ENCODE results near the gene TUBB. TPM values are rescaled to one million over a fixed set of nuclear protein-coding genes. Genes with fewer than 3 reads are reported as not detected.
A peak's percentile ranks its signal among the peaks of the same experiment; 100 is the strongest.

The TUBB gene
- 1,137 TPM for polyA plus RNA-seq (2012; ENCODE audit: low read depth, missing spikeins)

DNA sequence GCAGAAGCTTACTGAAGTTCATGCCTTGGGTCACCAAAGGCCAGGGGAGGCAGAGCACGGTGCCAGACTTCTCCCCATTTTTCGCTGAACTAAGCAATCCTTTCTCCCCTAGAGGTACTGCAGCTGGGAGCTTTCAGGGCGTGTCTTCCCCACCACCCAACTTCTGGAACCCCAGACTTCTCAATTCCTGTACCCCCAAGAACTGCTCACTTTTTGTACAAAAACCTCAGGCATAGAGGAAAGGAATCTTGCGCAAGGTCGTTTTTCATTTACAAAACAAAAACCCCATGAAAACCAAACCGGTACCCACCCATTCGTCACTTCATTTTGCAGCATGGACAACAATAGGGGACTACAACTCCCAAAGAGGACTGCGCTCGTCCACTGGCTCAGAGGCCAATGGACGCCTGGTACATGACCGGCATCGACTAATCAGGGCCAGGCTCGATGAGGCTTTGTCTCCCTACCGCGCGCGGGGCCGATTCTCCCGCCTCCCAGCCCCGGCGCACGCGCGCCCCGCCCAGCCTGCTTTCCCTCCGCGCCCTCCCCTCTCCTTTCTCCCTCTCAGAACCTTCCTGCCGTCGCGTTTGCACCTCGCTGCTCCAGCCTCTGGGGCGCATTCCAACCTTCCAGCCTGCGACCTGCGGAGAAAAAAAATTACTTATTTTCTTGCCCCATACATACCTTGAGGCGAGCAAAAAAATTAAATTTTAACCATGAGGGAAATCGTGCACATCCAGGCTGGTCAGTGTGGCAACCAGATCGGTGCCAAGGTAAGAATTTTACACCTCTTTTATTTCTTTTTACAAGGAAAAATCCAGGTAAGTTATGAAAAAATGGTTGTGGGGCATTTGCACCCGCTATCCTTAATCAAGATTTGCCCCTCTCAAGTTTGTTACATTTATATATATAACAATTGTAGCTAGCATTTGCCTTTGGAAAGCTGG, at the start of gene TUBB:
Gene TUBB, plus strand, starts transcription at position 562 of the 947 bp plus-strand sequence. Its CDS starts 155 bp downstream, at position 717.
- peak; percentile 67 for DNase-seq (ENCODE audit: insufficient read length, low spot score)
- FAIRE-seq: peak; percentile 89
- peak; percentile 78; the same call in 1 of the 2 replicates for TF ChIP-seq POU2F2 (IDR thresholded peaks at IDR 0.05; ENCODE audit: low read depth, low read length)
- peak; percentile 88 for TF ChIP-seq POLR2AphosphoS5 (IDR thresholded peaks at IDR 0.05; ENCODE audit: low read depth, low read length)
- TF ChIP-seq PAX5 (IDR thresholded peaks at IDR 0.05; ENCODE audit: insufficient read depth, low read length, severe bottlenecking): no peak
- TF ChIP-seq POLR2A (IDR thresholded peaks at IDR 0.05; ENCODE audit: low read depth, low read length): peak; percentile 87
- TF ChIP-seq TAF1 (IDR thresholded peaks at IDR 0.05; ENCODE audit: low read depth, low read length): peak; percentile 97
- TF ChIP-seq SPI1 (IDR thresholded peaks at IDR 0.05; ENCODE audit: low read depth, low read length): no peak

GRCh38 chr6:30670760-30671527, 49.2 kb upstream of the TUBB start:
- no peak for TF ChIP-seq TAF1 (IDR thresholded peaks at IDR 0.05; ENCODE audit: low read depth, low read length)
- TF ChIP-seq POLR2AphosphoS5 (IDR thresholded peaks at IDR 0.05; ENCODE audit: low read depth, low read length): no peak
- no peak for TF ChIP-seq POU2F2 (IDR thresholded peaks at IDR 0.05; ENCODE audit: low read depth, low read length)
- no peak for TF ChIP-seq PAX5 (IDR thresholded peaks at IDR 0.05; ENCODE audit: insufficient read depth, low read length, severe bottlenecking)
- TF ChIP-seq SPI1 (IDR thresholded peaks at IDR 0.05; ENCODE audit: low read depth, low read length): no peak
- no peak for TF ChIP-seq POLR2A (IDR thresholded peaks at IDR 0.05; ENCODE audit: low read depth, low read length)
- no peak for DNase-seq (ENCODE audit: insufficient read length, low spot score)
- FAIRE-seq: no peak

- TF ChIP-seq TAF1 (IDR thresholded peaks at IDR 0.05; ENCODE audit: low read depth, low read length): no peak; the same call in 1 of the 2 replicates
- peak; percentile 67 for TF ChIP-seq POU2F2 (IDR thresholded peaks at IDR 0.05; ENCODE audit: low read depth, low read length)
- no peak for TF ChIP-seq PAX5 (IDR thresholded peaks at IDR 0.05; ENCODE audit: insufficient read depth, low read length, severe bottlenecking)
- no peak for TF ChIP-seq SPI1 (IDR thresholded peaks at IDR 0.05; ENCODE audit: low read depth, low read length)
- TF ChIP-seq POLR2A (IDR thresholded peaks at IDR 0.05; ENCODE audit: low read depth, low read length): peak; percentile 75
- peak; percentile 63; the same call in 1 of the 2 replicates for TF ChIP-seq POLR2AphosphoS5 (IDR thresholded peaks at IDR 0.05; ENCODE audit: low read depth, low read length)
- DNase-seq (ENCODE audit: insufficient read length, low spot score) (peak; percentile 88), FAIRE-seq (peak; percentile 86)
Measured at GRCh38 chr6:30672445-30673253, 47.5 kb upstream of the TUBB start, which contains the start of gene DHX16. Gene DHX16, minus strand, starts transcription at chr6:30673006. Its CDS starts 165 bp downstream, at chr6:30672841.

DNA sequence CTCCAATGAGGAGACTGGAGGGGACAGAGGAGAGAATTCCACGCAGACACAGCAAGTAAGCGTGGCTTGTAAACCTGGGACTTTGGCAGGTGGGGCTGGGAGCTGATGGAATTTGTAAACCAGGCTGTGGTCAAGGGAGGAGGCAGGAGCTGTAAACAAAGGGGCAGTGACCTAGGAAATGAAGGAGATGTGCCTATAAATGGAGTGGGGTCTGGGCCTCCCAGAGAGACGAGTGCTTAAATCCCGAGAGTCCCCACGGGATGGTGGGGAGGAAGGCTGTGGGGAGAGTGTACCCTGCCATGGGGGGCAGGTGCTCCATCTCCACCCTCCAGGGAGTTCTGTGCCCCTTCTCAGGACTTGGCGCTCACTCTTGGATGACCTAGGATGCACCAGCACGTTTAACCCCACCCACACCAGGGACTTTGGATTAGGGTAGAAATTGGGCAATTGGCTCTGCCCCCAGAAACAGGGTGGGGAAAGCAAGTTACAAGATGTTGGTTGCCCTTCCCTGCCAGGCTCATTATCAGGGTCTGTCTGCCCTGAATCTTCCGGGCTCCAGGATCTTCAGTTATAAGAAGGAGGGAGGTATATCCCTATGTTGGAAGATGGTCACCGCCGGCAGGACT, 43.4 kb upstream of the TUBB start:
- TF ChIP-seq TAF1 (IDR thresholded peaks at IDR 0.05; ENCODE audit: low read depth, low read length) (no peak), POU2F2 (IDR thresholded peaks at IDR 0.05; ENCODE audit: low read depth, low read length) (no peak), SPI1 (IDR thresholded peaks at IDR 0.05; ENCODE audit: low read depth, low read length) (no peak), POLR2AphosphoS5 (IDR thresholded peaks at IDR 0.05; ENCODE audit: low read depth, low read length) (no peak), PAX5 (IDR thresholded peaks at IDR 0.05; ENCODE audit: insufficient read depth, low read length, severe bottlenecking) (no peak), POLR2A (IDR thresholded peaks at IDR 0.05; ENCODE audit: low read depth, low read length) (no peak)
- FAIRE-seq (no peak), DNase-seq (ENCODE audit: insufficient read length, low spot score) (no peak)

- peak; percentile 76 for FAIRE-seq
- peak; percentile 77 for DNase-seq (ENCODE audit: insufficient read length, low spot score)
- no peak for TF ChIP-seq SPI1 (IDR thresholded peaks at IDR 0.05; ENCODE audit: low read depth, low read length)
- TF ChIP-seq PAX5 (IDR thresholded peaks at IDR 0.05; ENCODE audit: insufficient read depth, low read length, severe bottlenecking): no peak
- TF ChIP-seq POLR2AphosphoS5 (IDR thresholded peaks at IDR 0.05; ENCODE audit: low read depth, low read length): no peak
- no peak for TF ChIP-seq POLR2A (IDR thresholded peaks at IDR 0.05; ENCODE audit: low read depth, low read length)
- no peak for TF ChIP-seq TAF1 (IDR thresholded peaks at IDR 0.05; ENCODE audit: low read depth, low read length)
- no peak for TF ChIP-seq POU2F2 (IDR thresholded peaks at IDR 0.05; ENCODE audit: low read depth, low read length)
Measured at GRCh38 chr6:30678964-30679726, 41.0 kb upstream of the TUBB start.

DNA sequence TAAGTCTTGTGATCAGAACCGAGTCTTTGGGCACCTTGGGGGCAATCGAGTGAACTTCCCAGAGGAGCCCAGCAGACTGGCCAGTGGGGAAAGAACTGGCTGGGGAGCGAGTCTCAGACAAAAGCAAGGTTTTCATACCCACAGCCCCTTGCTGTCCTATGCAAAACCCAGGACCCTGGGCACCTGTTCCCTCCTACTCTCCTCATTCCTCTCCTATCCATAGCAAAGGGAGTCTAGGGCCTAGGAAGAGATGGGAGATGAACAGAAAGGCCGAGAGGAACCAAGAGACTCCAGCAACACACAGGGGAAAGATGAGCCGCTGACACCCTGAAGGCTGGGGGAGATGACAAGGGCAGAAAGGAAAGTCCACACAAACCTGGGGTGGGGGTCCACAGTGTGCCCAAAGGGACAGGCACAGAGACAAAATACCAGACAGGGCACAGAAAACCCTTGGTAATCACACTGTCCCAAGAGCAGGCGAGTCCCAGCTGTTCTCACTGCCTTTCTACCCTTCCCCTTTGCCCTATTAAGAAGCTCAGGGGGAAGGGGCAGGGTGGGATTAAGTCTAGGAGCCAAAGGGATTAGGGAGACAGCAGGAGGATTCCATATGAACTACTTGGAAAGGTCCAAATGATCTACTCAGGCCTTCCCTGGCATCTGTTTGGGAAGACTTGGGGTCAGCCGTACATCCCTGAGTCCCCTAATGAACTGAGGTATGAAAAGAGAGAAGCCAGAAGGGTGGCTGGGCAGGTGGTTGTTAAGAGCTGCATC, 40.2 kb upstream of the TUBB start:
- DNase-seq (ENCODE audit: insufficient read length, low spot score): no peak
- no peak for FAIRE-seq
- no peak for TF ChIP-seq PAX5 (IDR thresholded peaks at IDR 0.05; ENCODE audit: insufficient read depth, low read length, severe bottlenecking)
- no peak for TF ChIP-seq POLR2AphosphoS5 (IDR thresholded peaks at IDR 0.05; ENCODE audit: low read depth, low read length)
- TF ChIP-seq TAF1 (IDR thresholded peaks at IDR 0.05; ENCODE audit: low read depth, low read length): no peak
- no peak for TF ChIP-seq SPI1 (IDR thresholded peaks at IDR 0.05; ENCODE audit: low read depth, low read length)
- no peak for TF ChIP-seq POLR2A (IDR thresholded peaks at IDR 0.05; ENCODE audit: low read depth, low read length)
- TF ChIP-seq POU2F2 (IDR thresholded peaks at IDR 0.05; ENCODE audit: low read depth, low read length): no peak

DNA sequence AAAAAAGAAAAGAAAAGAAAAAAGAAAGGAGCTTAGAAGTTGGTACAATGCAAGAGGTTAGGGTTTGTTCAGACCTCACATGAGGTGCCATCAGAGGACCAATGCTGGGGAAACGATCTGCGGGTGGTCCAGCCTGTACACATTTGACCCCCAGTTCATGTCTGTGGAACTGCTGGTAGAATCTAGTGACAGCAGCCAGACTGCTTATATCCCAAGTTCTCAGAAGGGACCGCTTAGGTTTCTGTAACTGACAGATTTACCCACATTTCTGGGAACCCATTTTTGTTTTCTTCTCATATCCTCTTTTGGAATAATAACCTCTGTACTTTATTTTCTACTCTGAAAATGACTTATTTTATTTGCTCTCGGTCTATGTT, 38.4 kb upstream of the TUBB start:
- TF ChIP-seq SPI1 (IDR thresholded peaks at IDR 0.05; ENCODE audit: low read depth, low read length) (peak; percentile 62), TAF1 (IDR thresholded peaks at IDR 0.05; ENCODE audit: low read depth, low read length) (no peak), POLR2A (IDR thresholded peaks at IDR 0.05; ENCODE audit: low read depth, low read length) (no peak)
- DNase-seq (ENCODE audit: insufficient read length, low spot score) (no peak), FAIRE-seq (no peak)
